Type B pancreatic cell (in vitro differentiated cells): ENCODE measurements around the gene THSD4. TPM values are rescaled to one million over a fixed set of nuclear protein-coding genes. Genes with fewer than 3 reads are reported as not detected.

Experiments used
- DNase-seq: peaks from one replicate; pipeline ENCODE4 v3.0.0; 2021; ENCODE audit warnings: mixed read lengths; ENCODE audit not compliant: unreplicated experiment; ENCODE audit errors: extremely low spot score
- H3K27ac Mint-ChIP-seq: 2 replicates; pipeline ENCODE4 v1.8.0; 2021; ENCODE audit warnings: mild to moderate bottlenecking, mixed read lengths
- H3K27me3 Mint-ChIP-seq: 2 replicates; pipeline ENCODE4 v1.8.0; 2021; ENCODE audit warnings: mixed read lengths
- H3K36me3 Mint-ChIP-seq: 2 replicates; pipeline ENCODE4 v1.8.0; 2021; ENCODE audit warnings: mixed read lengths
- H3K4me1 Mint-ChIP-seq: one replicate; pipeline ENCODE4 v1.8.0; 2021; ENCODE audit warnings: mixed read lengths; ENCODE audit not compliant: unreplicated experiment
- H3K4me3 Mint-ChIP-seq: 2 replicates; pipeline ENCODE4 v1.8.0; 2021; ENCODE audit warnings: mild to moderate bottlenecking, mixed read lengths
- H3K9me3 Mint-ChIP-seq: 2 replicates; pipeline ENCODE4 v1.8.0; 2021; ENCODE audit warnings: mixed read lengths
- CTCF ChIP-seq: fragments of 200-600 bp; sonication (generic); conservative IDR thresholded peaks from 2 replicates; pipeline ENCODE4 v1.5.0; 2021; ENCODE audit warnings: antibody characterized with exemption, mild to moderate bottlenecking
- total RNA-seq: library from RNA; stranded (reverse); gene quantifications from 2 replicates; pipeline ENCODE4 v1.2.1, GENCODE V29; 2021; ENCODE audit warnings: low replicate concordance

THSD4 gene
- total RNA-seq, 1 donor from 2014 or later: 43.3 TPM

DNA sequence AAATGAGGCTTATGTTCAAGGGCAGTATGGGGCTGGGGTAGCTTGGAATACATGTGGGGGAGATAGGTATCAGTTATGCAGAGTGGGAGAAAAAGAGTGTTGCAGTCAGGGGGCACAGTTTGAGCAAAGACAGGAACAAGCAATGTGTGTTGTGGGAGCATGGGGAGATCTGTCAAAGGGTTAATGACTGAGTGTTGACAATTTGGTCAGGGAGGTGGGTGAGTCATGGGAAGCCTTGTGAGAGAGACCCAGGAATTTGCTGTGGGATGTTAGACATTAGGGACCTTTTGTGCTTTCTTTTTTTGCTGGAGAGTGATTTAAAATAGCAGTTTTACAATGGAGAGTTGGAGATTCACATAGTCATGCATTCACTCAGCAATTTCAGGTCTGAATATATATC lies 473.5 kb downstream of the THSD4 start:
- Mint-ChIP-seq H3K27ac (no peak overlapping the region), H3K4me1 (peaks cover 6% of the 10 kb centered on the region), H3K4me3 (no peak overlapping the region), H3K27me3 (no peaks in the 10 kb centered on the region), H3K36me3 (peaks cover 9% of the 10 kb centered on the region), H3K9me3 (peaks cover 7% of the 10 kb centered on the region)
- TF ChIP-seq CTCF: no peak
- DNase-seq: no peak

DNA sequence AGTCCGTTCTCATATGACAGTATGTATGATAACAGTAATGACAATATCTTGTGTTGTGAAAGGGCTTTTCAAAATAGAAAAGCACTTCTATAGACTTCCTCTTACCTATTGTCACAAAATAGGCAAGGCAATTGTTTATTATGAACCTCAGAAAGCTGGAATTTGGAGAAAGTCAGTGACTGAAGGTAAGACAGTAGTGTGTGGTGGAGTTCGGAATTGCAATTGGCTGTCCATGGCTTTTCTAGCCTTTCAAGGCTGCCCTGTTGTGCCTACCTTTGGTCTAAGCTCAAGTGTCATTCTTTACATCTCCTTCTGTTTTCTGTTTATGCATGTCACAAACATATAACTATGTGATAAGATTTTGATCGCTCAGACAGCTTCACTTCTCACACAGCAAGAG lies 475.8 kb downstream of the THSD4 start:
- DNase-seq: no peak
- peaks cover 8% of the 10 kb centered on the region for H3K36me3 Mint-ChIP-seq
- peaks cover 7% of the 10 kb centered on the region for H3K9me3 Mint-ChIP-seq
- peak; percentile 58 for TF ChIP-seq CTCF
- no peak overlapping the region for H3K4me3 Mint-ChIP-seq
- H3K4me1 Mint-ChIP-seq: peaks cover 6% of the 10 kb centered on the region
- H3K27ac Mint-ChIP-seq: no peak overlapping the region
- H3K27me3 Mint-ChIP-seq: no peaks in the 10 kb centered on the region

DNA sequence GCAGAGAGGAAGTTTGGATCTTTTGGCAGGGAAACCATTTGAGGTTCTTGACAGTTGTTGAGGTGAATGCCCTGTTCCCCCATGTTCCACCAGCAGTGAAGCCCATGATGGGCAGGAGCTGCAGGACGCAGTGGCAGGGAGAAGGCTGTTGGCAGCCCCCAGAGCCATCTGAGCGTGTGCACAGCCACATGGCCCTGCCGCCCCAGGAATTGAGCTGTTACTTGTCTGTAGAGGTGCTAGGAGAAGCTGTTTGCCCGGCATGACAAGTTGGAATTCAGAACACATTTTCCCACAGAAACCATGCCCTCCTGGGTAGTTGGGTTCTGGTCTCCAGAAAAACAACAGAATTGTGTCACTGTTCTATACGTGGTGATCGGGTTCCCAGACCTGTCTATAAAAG lies 476.9 kb downstream of the THSD4 start:
- peaks cover 8% of the 10 kb centered on the region for H3K36me3 Mint-ChIP-seq
- TF ChIP-seq CTCF: no peak
- peaks cover 14% of the 10 kb centered on the region for H3K4me1 Mint-ChIP-seq
- H3K27me3 Mint-ChIP-seq: no peaks in the 10 kb centered on the region
- H3K4me3 Mint-ChIP-seq: no peak overlapping the region
- no peak for DNase-seq
- no peak overlapping the region for H3K27ac Mint-ChIP-seq
- H3K9me3 Mint-ChIP-seq: peaks cover 7% of the 10 kb centered on the region

DNA sequence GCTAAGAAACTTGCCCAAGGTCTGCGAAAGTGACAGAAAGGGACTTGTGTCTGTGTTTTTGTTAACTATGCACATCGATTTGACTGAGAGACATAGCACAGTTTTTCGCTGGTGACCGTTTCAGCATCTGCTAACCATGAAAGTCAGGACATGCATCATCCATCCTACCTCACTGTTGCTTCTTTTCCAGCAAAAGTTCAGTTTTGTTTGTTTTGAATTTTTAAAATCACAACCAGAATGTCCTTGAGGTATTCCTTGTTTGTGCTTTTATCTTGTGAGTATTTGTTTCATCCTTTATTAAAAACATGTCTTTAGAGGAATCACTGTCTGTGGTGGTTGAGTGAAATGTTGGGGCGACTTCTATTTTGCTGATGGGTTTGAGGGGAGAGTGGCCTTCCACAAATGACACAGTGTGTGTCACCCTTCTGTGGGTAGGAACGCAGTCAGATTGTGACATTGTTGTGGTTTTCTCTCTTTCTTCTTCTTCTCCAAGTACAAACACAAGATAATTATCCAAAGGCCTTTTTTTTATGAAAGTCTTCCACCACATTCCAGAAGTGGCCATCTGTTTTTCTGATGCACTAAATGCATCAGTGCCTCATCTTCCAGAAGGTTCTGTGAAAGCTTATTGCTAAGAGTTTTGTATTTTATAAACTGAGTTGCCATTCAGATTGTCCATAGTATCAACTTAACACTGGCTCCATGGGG lies 480.7 kb downstream of the THSD4 start:
- no peak for DNase-seq
- Mint-ChIP-seq H3K9me3 (peaks cover 7% of the 10 kb centered on the region), H3K27me3 (no peaks in the 10 kb centered on the region), H3K4me1 (peaks cover 25% of the 10 kb centered on the region), H3K4me3 (no peak overlapping the region), H3K36me3 (peaks cover 4% of the 10 kb centered on the region), H3K27ac (no peak overlapping the region)
- no peak for TF ChIP-seq CTCF

DNA sequence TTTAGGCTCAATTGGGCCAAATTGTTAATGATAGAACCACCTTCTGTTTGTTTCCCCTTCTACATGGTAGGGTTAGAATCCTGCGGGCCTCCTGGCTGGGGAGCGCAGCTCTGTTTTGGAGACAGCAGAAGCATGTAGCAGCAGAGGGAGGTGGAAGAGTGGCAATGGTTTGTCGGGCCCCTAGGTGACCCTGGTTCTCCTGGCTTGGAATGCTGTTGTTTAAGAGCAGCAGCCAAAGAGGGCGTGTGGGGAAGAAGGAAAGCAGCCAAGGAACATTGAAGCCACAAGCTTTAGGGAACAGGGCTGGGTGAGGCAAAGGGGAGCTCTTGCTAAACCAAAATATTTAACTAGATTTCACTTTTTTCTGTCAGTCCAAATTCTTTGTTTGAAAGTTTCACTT lies 481.4 kb downstream of the THSD4 start:
- Mint-ChIP-seq H3K27me3 (no peaks in the 10 kb centered on the region), H3K9me3 (peaks cover 7% of the 10 kb centered on the region), H3K36me3 (peaks cover 4% of the 10 kb centered on the region), H3K4me1 (peaks cover 30% of the 10 kb centered on the region), H3K27ac (no peak overlapping the region), H3K4me3 (no peak overlapping the region)
- DNase-seq: no peak
- TF ChIP-seq CTCF: no peak
